22Rv1 (cell line): Measurements from ENCODE around the gene RAB39B.
"Not testable (repeated sequence)": the region's sequence is repeated elsewhere in the genome, so short reads cannot be mapped to it uniquely, and the experiment has no call there.

Experiments
- H3K27ac ChIP-seq: fragments of 450-650 bp; 2 replicates; pipeline ENCODE4 v1.5.1; 2017
- ZFX ChIP-seq: fragments of 450-650 bp; IDR thresholded peaks from 2 replicates; pipeline ENCODE4 v1.6.1; 2017; ENCODE audit warnings: antibody characterized with exemption, borderline replicate concordance
- TF ChIP-seq, protein P1 (sequence below): fragments of 450-650 bp; IDR thresholded peaks from 2 replicates; pipeline ENCODE4 v1.5.1; 2017; ENCODE audit warnings: mild to moderate bottlenecking

RAB39B gene

DNA sequence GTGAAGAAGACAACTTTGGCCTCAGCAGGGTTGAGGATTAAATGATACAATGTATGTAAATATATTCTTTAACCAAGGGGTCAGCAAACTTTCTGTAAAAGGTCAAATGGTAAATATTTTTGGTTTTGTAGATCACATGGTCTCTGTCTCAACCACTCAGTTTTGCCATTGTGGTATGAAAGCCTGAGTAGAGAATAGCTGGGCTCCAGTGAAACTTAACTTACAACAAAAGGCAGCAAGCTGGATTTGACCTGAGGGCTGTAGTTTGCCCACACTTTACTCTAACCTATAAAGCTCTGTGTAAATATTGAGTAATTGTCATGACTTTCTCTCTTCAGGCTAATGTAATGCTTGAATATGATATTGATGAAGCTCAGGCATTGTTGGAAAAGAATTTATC lies 28.4 kb downstream of the RAB39B start:
- no peak for TF ChIP-seq ZFX
- TF ChIP-seq, protein P1, sequence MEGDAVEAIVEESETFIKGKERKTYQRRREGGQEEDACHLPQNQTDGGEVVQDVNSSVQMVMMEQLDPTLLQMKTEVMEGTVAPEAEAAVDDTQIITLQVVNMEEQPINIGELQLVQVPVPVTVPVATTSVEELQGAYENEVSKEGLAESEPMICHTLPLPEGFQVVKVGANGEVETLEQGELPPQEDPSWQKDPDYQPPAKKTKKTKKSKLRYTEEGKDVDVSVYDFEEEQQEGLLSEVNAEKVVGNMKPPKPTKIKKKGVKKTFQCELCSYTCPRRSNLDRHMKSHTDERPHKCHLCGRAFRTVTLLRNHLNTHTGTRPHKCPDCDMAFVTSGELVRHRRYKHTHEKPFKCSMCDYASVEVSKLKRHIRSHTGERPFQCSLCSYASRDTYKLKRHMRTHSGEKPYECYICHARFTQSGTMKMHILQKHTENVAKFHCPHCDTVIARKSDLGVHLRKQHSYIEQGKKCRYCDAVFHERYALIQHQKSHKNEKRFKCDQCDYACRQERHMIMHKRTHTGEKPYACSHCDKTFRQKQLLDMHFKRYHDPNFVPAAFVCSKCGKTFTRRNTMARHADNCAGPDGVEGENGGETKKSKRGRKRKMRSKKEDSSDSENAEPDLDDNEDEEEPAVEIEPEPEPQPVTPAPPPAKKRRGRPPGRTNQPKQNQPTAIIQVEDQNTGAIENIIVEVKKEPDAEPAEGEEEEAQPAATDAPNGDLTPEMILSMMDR: no peak
- peak overlapping the region; percentile 26; the same call in 1 of the 2 replicates for H3K27ac ChIP-seq

DNA sequence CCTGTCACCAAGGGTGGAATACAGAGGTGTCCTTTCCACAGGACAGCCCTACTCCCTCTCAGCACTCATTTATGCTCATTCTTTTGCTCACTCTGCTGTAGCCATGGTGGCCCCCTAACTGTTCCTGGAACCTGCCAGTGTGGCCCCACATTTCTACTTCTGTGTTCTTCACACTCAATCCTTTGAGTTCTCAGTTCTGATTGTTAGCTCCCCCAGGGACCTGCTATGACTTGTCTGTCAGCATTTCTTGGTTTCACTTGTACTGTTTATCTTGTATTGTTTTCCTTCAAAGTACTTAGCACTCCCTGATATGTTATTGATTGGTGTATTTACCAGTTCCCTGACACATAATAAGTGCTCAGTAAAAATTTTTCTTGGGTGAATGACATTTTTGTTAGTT lies 33.1 kb downstream of the RAB39B start:
- TF ChIP-seq ZFX: no peak
- TF ChIP-seq, protein P1: no peak
- H3K27ac ChIP-seq: no peak overlapping the region

DNA sequence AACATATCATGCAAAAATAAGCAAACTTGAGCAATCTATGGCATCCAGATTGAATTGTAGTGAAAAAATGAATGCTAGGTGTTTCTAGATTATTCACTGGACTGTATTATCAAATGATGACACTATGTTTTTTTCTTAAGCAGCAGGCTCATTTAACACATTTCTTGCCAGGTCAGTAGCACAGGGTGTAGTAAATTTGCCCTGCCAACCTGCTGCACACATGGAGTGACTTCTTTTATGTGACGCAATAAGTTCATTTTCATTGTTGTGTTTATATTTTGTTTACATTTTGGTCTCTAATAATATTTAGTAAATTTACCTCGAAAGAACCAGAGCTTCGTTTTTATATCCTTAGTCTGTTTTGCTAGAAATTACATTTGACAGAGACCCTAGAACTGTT lies 38.5 kb downstream of the RAB39B start:
- H3K27ac ChIP-seq: no peak overlapping the region
- TF ChIP-seq, protein P1: no peak
- no peak for TF ChIP-seq ZFX

DNA sequence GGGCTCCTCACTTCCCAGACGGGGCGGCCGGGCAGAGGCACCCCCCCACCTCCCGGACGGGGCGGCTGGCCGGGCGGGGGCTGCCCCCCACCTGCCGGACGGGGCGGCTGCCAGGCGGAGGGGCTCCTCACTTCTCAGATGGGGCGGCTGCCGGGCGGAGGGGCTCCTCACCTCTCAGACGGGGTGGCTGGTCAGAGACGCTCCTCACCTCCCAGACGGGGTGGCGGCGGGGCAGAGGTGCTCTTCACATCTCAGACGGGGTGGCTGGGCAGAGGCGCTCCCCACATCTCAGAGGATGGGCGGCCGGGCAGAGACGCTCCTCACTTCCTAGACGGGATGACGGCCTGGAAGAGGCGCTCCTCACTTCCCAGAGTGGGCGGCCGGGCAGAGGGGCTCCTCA lies 40.5 kb downstream of the RAB39B start:
- not testable (repeated sequence) for H3K27ac ChIP-seq

DNA sequence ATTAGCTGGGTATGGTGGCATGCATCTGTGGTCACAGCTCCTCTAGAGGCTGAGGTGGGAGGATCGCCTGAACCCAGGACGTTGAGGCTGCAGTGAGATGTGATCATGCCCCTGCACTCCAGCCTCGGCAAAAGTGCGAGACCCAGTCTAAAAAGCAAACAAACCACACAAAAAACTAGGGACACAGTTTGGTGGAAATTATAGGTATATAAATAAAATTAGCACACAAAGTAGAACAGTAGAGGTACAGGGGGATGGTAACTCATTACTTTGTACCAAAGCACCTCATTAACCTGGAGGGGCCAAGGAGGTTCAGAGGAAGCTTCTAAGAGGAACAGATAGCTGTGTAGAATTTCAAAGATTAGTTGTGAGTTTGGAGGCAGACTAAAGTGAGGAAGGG lies 42.9 kb downstream of the RAB39B start:
- no peak overlapping the region for H3K27ac ChIP-seq
- TF ChIP-seq, protein P1: no peak
- no peak for TF ChIP-seq ZFX

DNA sequence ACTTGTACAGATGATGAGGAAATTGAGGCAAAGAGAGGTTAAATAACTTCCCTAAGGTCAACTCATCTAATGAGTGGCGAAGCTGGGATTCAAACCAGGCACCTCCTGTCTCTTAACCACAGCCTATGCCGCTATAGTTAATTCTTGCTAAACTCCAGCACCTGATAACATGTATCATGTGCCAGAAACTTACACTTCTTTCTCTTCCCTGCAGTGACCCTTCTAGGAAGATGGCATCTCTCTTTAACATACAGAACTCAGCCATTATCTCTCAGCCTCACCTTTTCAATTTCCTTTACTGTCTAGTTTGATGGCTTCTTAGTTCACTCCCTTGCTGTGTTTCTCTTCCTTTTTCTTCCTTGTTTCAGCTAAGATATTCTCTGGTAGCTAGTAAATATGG lies 45.5 kb downstream of the RAB39B start:
- TF ChIP-seq, protein P1: no peak
- no peak for TF ChIP-seq ZFX
- H3K27ac ChIP-seq: no peak overlapping the region

DNA sequence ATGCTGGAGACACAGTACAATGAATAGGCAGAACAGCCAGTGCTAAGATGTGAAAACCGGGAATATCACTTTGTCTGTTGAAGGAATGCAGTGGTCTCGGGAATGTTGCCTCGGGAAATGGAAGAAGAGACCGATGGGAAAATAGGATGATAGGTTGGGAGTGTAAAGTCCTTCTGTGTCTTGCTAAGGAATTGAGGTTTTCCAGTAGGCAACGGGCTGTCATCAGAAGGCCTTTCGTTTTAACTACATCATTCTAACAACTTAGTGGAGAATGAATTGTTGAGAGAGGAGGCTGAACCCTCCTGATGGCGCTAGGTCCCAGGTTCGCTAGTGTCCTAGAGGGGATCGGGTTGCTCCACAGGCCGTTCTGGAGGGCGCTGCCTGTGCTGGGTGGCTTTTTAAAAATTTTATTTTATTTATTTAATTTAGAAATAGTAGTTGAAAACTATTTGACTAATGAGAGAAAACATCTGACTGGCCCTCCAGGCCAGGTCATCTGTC lies 47.3 kb downstream of the RAB39B start:
- TF ChIP-seq, protein P1: no peak; the same call in 1 of the 2 replicates
- peak overlapping the region; percentile 71 for H3K27ac ChIP-seq
